Stimulated activated CD8-positive, alpha-beta memory T cell treated with anti-CD3 and anti-CD28 coated beads, Interleukin-12 subunit alpha, Interleukin-12 subunit beta, amount 100 ng/mL, for 4 hours (primary cell): ENCODE measurements around the gene MRGPRX2.

Experiments used
- DNase-seq: peaks from one replicate; pipeline ENCODE4 v3.0.0-alpha.2; 2020; ENCODE audit warnings: low read depth

MRGPRX2 gene

DNA sequence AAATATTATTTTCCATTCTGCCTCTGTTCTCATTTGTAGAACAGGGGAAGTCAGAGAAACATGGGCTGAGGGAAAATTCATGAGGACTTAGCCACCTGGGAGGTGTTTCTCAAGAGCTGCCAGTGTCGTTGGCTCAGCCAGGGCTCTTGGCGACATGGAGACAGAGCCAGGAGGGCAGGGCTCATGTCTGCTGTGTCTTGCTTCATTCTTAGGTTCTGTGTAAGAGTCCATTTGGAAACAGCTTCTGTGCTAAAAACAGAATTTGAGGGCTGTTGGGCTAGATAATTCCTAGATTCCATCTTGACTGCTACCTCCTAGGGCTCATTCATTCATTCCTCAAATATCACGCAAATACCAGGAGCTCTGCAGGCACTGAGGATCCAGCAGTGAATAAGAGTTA, 15.1 kb upstream of the MRGPRX2 start:
- no peak for DNase-seq

GRCh38 chr11:19073454-19074415, 13.2 kb upstream of the MRGPRX2 start:
- DNase-seq, result no peak

DNA sequence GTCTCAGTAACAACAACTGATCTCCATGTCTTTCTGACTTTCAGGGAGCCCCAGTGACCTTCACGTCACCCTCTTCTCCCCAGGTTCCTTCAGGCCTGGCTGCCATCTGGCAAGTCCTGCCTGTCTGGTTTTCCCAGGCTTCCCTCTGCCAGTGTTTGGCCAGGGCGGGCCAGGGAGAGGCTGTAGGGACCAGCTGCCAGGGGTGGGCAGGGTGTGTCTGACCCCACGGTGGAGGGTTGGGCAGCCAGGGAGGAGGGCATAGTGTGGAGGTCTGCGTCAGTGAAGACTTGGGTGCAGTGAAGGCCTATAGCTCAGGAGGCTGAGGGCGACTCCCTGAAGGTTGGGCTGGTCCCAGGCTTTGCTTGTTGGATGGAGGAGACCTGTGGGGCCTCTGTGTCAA, 11.9 kb upstream of the MRGPRX2 start:
- no peak for DNase-seq

DNA sequence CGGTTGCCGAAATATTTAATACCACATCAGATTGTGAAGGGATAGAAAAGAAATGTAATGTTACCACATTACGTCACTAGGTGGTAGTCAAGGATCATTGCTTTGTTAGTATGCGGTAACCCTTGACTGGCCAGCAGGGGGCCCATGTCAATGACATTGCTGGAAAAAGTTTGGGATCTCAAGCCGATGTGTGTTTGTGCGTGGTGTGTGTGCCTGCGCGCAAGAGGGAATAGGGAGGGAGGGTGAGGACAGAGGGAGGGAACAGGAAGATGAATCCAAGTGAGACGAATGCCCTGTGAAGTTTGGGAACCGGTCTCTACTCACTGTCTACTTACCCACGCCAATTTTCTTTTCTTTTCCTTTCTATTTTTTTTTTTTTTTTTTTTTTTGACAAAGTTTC, 10.7 kb upstream of the MRGPRX2 start:
- peak; percentile 5 for DNase-seq

GRCh38 chr11:19059833-19060232, 684 bp downstream of the MRGPRX2 start:
- no peak for DNase-seq

- DNase-seq, result no peak
These were observed 4.6 kb downstream of the MRGPRX2 start for GRCh38 chr11:19055905-19056304.

DNA sequence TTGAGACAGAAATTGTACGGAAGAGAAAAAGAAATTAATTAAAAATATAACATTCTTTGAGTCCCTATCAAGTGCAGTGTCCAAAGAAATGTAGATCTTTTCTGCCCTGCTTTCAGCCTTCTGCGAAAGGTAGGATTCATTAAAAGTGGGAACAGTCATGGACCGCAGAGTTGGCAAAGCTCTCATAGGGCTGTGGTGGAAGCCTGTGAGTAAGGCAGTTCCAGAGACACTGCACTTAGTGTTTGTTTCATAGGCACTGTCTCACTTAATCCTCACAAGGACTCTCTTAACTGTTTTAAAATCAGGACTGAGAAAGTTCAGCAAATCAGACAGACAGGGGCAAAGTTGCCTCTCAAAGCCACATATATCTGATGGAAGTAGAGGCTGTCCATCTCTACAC, 5.5 kb downstream of the MRGPRX2 start:
- no peak for DNase-seq

- no peak for DNase-seq
These were observed 6.6 kb downstream of the MRGPRX2 start for GRCh38 chr11:19053909-19054308.

GRCh38 chr11:19050281-19050680, 10.2 kb downstream of the MRGPRX2 start:
- no peak for DNase-seq

DNA sequence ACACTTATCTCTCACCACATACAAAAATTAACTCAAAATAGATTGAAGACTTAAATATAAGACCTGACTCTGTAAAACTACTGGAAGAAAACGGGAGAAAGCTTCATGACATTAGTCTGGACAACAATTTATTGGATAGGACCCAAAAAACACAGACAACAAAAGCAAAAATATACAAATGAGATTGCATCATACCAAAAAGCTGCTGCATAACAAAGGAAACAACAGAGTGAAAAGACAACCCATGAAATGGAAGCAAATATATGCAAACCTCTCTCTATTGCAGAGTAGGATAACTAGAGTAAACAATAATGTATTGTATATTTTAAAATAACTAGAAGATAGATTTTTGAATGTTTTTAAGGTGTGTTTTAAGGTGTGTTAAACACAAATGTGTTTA, 11.2 kb downstream of the MRGPRX2 start:
- DNase-seq, result no peak

- no peak for DNase-seq
These were observed 20.5 kb downstream of the MRGPRX2 start for GRCh38 chr11:19040051-19040450.

DNA sequence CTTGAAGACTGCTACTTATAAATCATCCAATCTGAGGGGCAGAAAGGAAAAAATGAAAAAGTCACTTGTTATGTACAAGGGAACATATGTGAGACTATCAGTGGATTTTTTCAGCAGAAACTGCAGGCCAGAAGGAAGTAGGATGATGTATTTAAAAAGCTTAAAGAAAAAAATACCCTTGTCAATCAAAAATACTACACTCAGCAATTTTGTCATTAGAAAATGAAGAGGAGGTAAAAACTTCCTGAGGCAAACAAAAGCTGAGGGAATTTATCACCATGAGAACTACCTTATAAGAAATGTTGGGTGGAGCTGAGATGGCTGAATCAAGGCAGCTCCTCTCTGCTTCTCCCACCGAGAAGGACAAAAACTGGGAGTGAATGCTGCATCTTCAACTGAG, 21.1 kb downstream of the MRGPRX2 start:
- no peak for DNase-seq

- DNase-seq, result no peak
These were observed 27.5 kb downstream of the MRGPRX2 start for GRCh38 chr11:19032990-19033389.

- no peak for DNase-seq
These were observed 32.5 kb downstream of the MRGPRX2 start for GRCh38 chr11:19027829-19028595.

DNA sequence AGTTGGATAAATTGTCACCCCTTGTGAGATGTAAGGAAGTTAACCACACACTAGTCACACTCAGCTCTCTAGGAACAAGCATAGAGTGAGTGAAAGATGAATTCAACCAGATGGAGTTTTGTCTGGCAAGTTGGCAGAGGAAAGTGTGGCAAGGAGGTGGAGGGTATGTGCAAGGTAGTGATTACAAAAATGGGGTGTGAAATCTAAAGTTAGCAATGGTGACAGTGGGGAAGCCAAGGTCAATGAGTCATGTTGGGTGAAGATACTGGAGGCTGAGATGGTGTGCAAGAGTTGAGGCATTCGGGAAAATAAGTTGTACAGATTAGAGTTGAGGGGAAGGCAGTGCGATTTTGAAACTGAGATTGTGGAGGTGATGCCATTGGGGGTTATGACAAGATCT, 33.7 kb downstream of the MRGPRX2 start:
- DNase-seq, result no peak

DNA sequence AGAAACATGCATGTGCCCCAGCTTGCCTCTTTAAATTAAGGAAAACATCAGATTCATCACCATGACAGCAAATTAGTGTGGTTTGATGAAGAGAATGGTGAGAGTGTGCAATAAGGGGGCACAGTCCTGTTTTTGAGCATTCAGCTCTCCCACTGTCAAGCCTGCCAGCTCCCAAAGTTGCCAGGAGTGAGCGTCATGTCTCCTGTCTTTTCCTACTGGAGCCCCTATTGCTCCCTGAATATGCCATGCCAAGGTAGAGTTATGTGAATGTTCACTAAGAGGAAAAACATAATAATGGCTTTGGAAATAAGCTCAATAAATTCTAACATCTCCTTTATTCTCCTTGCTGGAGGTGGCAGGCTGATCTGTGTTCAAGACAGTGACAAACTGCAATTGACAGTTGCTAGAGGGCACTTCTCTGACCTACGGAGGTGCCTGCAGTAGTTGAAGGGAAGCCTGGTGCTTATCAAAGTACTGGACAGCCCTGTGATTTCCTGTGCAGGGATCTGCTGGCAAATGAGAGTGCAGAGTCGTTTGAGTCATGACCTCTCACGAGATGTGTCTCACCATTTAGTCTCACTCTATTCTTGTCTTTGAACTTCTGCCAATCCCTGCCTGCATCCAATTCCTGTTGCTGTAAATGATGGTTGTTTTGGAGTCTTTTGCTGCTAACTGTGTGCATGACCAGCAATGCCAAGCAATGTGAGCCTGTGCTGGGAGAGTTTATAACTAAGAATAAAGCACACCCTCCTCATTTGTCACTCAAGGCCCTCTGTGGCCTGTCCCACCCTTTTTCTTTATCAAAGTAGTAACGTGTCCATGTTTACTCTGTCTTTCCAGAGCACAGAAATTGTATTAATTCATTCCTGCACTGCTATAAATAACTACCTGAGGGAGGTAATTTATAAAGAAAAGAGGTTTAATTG, 34.8 kb downstream of the MRGPRX2 start:
- no peak for DNase-seq

DNA sequence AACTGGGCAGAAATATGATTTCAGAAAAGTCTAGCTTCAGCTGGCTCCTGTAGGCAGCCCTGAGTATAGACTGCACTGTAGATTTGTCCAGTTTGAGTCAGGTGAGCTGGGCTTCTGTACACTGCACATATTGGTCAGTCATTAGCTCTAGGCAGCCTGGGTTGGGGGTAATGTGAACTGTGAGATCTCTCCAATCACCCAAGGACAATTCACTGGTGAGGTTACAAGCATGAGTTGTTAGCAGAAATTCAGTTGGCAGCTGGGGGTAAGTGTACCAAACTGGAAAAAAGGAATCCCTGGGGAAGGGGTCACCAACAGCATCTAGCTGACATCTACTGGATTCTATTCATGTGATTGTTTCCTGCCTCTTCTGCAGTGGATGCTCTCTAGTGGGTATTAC, 39.7 kb downstream of the MRGPRX2 start:
- DNase-seq, result no peak

DNA sequence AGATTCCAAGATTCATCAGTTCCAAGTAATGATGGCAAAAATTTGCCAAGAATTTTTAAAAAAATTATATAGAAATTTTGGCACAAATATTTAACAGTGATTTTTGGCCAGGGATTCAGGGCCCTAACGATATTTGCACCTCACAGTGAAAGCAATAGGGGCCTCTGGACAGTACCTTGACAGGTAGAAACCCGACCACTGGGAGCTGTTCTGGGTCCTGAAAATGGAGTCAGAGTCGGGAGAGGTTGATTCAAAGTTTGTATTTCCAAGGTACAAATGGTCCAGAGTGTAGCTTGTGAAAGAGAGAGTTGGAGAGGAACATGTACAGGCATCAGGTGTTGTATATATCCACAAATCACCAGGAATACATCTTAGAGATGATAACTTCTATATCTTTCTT, 41.6 kb downstream of the MRGPRX2 start:
- no peak for DNase-seq

GRCh38 chr11:19013181-19013857, 47.2 kb downstream of the MRGPRX2 start:
- DNase-seq, result no peak

DNA sequence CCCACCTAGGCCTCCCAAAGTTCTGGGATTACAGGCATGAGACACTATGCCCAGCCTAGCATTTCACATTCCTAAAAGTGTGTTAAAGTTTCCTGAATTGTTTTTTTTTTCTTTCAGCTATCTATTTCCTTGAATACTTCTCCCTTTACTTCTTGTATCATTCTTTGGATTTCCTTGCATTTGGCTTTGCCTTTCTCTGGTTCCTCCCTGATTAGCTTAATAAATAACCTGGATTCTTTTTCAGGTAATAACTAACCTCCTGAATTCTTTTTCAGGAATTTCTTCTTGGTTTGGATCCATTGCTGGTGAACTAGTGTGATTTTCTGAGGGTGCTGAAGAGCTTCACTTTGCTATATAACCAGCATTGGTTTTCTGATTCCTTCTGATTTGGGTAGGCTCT, 47.9 kb downstream of the MRGPRX2 start:
- no peak for DNase-seq
